ENCODE measurements around the gene PLEKHM2.

DNA sequence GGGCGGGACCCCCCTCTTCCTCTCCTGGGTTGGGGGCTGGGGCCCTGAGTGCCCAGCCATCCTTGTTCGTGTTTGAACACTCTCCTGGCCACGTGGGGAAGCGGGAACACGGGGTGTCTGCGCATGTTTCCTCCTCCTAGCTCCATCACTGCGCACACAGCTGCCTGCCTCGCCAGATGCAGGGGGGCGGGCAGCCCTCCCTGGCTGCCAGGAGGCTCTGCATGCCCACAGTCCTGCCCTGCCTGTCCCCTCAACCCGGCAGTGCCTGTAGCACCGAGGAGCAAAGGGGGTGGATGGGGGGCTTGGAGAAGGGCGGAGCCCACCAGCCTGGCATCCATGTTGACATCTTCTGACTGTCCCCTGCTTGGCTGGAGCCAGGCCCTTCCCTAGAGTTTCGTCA lies 50.2 kb downstream of the PLEKHM2 start:
- TF ChIP-seq, protein P1, sequence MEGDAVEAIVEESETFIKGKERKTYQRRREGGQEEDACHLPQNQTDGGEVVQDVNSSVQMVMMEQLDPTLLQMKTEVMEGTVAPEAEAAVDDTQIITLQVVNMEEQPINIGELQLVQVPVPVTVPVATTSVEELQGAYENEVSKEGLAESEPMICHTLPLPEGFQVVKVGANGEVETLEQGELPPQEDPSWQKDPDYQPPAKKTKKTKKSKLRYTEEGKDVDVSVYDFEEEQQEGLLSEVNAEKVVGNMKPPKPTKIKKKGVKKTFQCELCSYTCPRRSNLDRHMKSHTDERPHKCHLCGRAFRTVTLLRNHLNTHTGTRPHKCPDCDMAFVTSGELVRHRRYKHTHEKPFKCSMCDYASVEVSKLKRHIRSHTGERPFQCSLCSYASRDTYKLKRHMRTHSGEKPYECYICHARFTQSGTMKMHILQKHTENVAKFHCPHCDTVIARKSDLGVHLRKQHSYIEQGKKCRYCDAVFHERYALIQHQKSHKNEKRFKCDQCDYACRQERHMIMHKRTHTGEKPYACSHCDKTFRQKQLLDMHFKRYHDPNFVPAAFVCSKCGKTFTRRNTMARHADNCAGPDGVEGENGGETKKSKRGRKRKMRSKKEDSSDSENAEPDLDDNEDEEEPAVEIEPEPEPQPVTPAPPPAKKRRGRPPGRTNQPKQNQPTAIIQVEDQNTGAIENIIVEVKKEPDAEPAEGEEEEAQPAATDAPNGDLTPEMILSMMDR (IDR thresholded peaks at IDR 0.05) = no peak
- no peak for TF ChIP-seq POLR2A (IDR thresholded peaks at IDR 0.05)

Data from ovary (tissue), 3 donors.